ENCODE data around the gene BBS12. TPM values are rescaled to one million over a fixed set of nuclear protein-coding genes. Genes with fewer than 3 reads are reported as not detected.
A peak's percentile ranks its signal among the peaks of the same experiment; 100 is the strongest.

BBS12 gene
- total and polyA plus RNA-seq, 12 donors, result 1.1 to 13.3 (median 4.7) TPM

- WGBS, 2 donors, result 54 to 64% methylated on average over 3 of the region's 3 CpGs
- Histone ChIP-seq H3K9me3 (no peaks in the 10 kb centered on the region), H3K4me3 (peak overlapping the region in 1 of 10 donors; percentile 30), H3K27ac (peak overlapping the region in 1 of 10 donors; percentile 9), H3K27me3 (no peaks in the 10 kb centered on the region), H3K4me1 (peaks cover 0 to 28% (median 5%) of the 10 kb centered on the region in 9 donors), H3K36me3 (no peaks in the 10 kb centered on the region)
- intact Hi-C loops (cut with DNase I), result no loop called here
- TF ChIP-seq CTCF (IDR thresholded peaks at IDR 0.05), result no peak
- DNase-seq (no peak), ATAC-seq (no peak)
These were observed 29.6 kb upstream of the BBS12 start for GRCh38 chr4:122702939-122703338.

GRCh38 chr4:122703868-122704267, 28.6 kb upstream of the BBS12 start:
- intact Hi-C loops (cut with DNase I), result no loop called here
- Histone ChIP-seq H3K27ac (no peak overlapping the region), H3K4me3 (no peak overlapping the region), H3K27me3 (no peaks in the 10 kb centered on the region), H3K4me1 (peaks cover 0 to 28% (median 5%) of the 10 kb centered on the region in 9 donors), H3K36me3 (no peaks in the 10 kb centered on the region), H3K9me3 (no peaks in the 10 kb centered on the region)
- 60 to 82% methylated on average over 3 of the region's 3 CpGs for WGBS, 2 donors
- no peak for ATAC-seq
- DNase-seq, result no peak
- no peak for TF ChIP-seq CTCF (IDR thresholded peaks at IDR 0.05)

GRCh38 chr4:122705009-122705408, 27.5 kb upstream of the BBS12 start:
- 85 to 89% methylated on average over 4 of the region's 4 CpGs for WGBS, 2 donors
- H3K4me1 ChIP-seq, result peaks cover 0 to 24% (median 1%) of the 10 kb centered on the region in 9 donors
- no peak for TF ChIP-seq CTCF (IDR thresholded peaks at IDR 0.05)
- H3K4me3 ChIP-seq, result no peak overlapping the region
- DNase-seq (no peak), ATAC-seq (no peak)
- H3K27me3 ChIP-seq, result no peaks in the 10 kb centered on the region
- H3K9me3 ChIP-seq, result no peaks in the 10 kb centered on the region
- intact Hi-C loops (cut with DNase I), result no loop called here
- no peak overlapping the region for H3K27ac ChIP-seq
- no peaks in the 10 kb centered on the region for H3K36me3 ChIP-seq

GRCh38 chr4:122705547-122706117, 26.9 kb upstream of the BBS12 start:
- TF ChIP-seq CTCF (IDR thresholded peaks at IDR 0.05), result no peak
- DNase-seq (no peak), ATAC-seq (no peak)
- Histone ChIP-seq H3K4me3 (no peak overlapping the region), H3K4me1 (peaks cover 0 to 26% (median 4%) of the 10 kb centered on the region in 9 donors), H3K9me3 (no peaks in the 10 kb centered on the region), H3K27me3 (no peaks in the 10 kb centered on the region), H3K27ac (no peak overlapping the region), H3K36me3 (no peaks in the 10 kb centered on the region)
- intact Hi-C loops (cut with DNase I), result no loop called here
- WGBS, 2 donors, result 68 to 77% methylated on average over 1 of the region's 1 CpG

Data from heart right ventricle (tissue), 16 donors.